HL-60/S4 treated with phorbol 12-myristate 13-acetate at 8.2 ng/mL for 4 days and 3 days (cell line): ENCODE data around the gene MORN5.

Experiments
- in situ Hi-C: fragments of 300-500 bp; cut with MboI; formaldehyde crosslinking; loops from 2 replicates; pipeline ENCODE4 v1.15.0; 2022; ENCODE audit warnings: low sequenced_read_pairs

Gene MORN5

GRCh38 chr9:122225312-122226141 lies 65.8 kb downstream of the MORN5 start:
- in situ Hi-C loops, result no loop called here

- in situ Hi-C loops, result no loop called here
Observed at GRCh38 chr9:122226142-122226757, 66.5 kb downstream of the MORN5 start.

- in situ Hi-C loops, result no loop called here
Observed at GRCh38 chr9:122226758-122227574, 67.3 kb downstream of the MORN5 start.

GRCh38 chr9:122227575-122227900 lies 67.8 kb downstream of the MORN5 start:
- in situ Hi-C loops, result no loop called here

- in situ Hi-C loops, result no loop called here
Observed at GRCh38 chr9:122228191-122228567, 68.5 kb downstream of the MORN5 start.

- in situ Hi-C loops, result no loop called here
Observed at GRCh38 chr9:122228568-122229484, 69.1 kb downstream of the MORN5 start, which contains the start of gene LHX6. Gene LHX6 (minus strand): TSS chr9:122228957. CDS start chr9:122228740, 217 bp downstream.

GRCh38 chr9:122229485-122229837 lies 69.8 kb downstream of the MORN5 start:
- in situ Hi-C loops, result no loop called here

- in situ Hi-C loops, result no loop called here
Observed at GRCh38 chr9:122232796-122233306, 73.1 kb downstream of the MORN5 start.

GRCh38 chr9:122234022-122234748 lies 74.5 kb downstream of the MORN5 start:
- in situ Hi-C loops, result no loop called here

GRCh38 chr9:122236681-122237080 lies 77.0 kb downstream of the MORN5 start:
- in situ Hi-C loops, result no loop called here

GRCh38 chr9:122239722-122240121 lies 80.0 kb downstream of the MORN5 start:
- in situ Hi-C loops, result no loop called here

- in situ Hi-C loops, result no loop called here
Observed at GRCh38 chr9:122244349-122244748, 84.6 kb downstream of the MORN5 start.

- in situ Hi-C loops, result no loop called here
Observed at GRCh38 chr9:122246666-122247065, 87.0 kb downstream of the MORN5 start.

GRCh38 chr9:122248448-122248865 lies 88.7 kb downstream of the MORN5 start:
- in situ Hi-C loops, result no loop called here
